Stimulated activated CD8-positive, alpha-beta memory T cell treated with anti-CD3 and anti-CD28 coated beads, Interleukin-12 subunit alpha, Interleukin-12 subunit beta, amount 100 ng/mL, for 1 hour (primary cell): Measurements from ENCODE around the gene PSMD1.

ENCODE experiments used
- DNase-seq: peaks from one replicate; pipeline ENCODE4 v3.0.0-alpha.2; 2020; ENCODE audit warnings: low read depth

PSMD1 gene

DNA sequence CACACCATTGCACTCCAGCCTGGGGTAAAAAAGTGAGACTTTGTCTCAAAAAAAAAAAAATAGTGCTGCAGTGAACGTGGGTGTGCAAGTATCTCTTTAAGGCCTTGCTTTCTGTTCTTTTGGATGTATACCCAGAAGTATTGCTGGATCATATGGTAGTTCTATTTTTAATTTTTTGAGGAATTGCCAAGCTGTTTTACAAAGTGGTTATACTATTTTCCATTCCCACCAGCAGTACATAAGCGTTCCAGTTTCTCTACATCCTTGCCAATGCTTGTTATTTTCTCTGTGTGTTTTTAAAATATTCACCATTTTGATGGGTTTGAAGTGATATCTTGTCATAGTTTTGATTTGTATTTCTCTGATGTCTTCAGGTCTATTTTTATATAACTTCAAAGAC is 154.8 kb downstream of the PSMD1 start:
- no peak for DNase-seq

DNA sequence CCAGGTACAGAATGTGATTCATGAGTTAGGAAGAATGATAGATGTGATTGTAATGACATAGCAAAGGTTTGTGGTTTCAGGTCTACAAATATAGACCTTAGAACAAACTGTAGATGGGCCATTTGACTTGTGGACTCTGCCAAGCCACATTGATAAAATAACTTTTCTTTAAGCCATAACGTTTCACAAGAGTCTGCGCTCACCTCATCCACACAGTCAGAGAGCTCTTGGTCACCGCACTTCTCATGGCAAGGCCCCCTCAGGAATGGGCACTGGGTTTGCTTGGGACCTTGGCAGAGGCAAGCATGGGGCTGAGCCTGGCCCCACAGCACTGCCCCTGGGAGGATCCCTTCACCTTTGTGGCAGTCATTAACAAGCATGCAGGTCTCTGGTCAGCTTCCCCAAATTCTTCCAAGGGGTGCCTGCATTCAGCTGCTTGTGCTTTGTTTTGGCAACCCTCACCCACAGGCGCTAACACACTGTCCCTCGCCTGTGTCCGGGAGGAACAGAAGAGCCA is 155.7 kb downstream of the PSMD1 start:
- DNase-seq, result no peak

DNA sequence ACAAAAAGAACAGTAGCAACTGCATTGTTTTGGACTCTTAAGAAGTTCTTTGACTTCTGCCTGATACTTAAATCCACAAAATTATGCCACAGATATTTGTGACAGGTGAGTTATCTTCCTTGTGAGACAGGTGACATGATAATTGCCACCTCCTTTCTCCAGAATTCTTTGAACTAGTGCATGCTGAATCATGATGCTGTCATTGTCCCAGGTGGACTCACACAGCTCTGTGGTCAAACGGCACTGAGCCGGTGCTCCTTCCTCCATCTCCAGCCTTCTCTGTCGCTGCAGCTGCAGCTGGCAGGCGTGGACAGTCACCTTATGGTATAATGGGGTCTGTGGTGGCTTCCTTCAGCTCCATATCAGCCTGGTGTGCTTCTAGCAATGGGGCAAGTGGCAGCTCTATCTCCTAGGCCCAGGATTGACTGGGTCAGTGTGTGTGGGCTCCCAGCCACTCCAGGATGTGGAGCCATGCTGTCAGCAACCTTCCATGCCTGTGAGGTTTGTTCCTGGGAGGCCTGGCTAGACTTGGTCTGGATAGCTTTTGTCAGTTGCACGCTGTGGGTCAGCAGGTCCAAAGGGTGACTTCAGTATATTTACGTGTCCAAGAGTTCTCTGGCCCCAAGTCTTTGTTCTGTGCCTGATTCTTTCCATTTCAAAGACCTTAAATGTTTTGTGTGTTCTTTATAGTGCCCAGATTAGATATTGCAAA is 157.4 kb downstream of the PSMD1 start:
- DNase-seq, result no peak

DNA sequence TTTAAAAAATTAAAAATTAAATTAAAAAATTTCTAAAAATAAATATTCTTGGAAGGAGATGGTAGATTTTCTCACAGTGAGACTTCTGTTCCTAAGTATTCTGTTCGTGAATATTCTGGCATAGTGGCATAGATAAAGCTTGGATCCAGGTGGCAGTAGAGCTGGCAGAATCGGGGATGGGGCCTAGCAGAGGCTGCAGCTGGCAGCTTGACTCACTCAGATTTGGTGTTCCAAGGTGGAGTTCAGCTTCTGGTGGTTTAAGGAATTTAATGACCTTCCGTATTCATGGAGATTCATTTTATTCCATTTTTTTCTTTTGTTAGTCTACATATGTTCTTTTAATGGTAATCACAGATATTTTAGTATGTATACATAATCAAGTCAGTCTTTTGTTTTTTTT is 161.7 kb downstream of the PSMD1 start:
- DNase-seq, result no peak

DNA sequence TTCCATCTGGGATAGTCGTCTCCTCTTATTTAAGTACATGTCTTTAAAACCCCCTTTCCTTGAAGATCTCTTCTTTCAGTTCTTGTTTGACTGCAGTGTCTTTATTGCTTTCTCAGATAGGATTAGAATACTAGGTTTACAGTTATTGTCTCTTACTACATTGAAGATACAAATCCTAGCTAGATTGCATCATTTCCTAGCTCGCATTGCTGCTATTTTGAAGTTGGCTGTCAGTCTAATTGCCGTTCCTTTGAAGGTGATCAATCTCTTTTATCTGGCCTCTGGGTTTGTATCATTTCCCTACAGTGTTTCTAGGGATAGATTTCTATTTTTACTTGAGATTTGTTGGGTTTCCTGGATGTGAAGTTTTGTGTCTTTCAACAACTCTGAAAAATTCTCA is 162.6 kb downstream of the PSMD1 start:
- DNase-seq, result no peak

DNA sequence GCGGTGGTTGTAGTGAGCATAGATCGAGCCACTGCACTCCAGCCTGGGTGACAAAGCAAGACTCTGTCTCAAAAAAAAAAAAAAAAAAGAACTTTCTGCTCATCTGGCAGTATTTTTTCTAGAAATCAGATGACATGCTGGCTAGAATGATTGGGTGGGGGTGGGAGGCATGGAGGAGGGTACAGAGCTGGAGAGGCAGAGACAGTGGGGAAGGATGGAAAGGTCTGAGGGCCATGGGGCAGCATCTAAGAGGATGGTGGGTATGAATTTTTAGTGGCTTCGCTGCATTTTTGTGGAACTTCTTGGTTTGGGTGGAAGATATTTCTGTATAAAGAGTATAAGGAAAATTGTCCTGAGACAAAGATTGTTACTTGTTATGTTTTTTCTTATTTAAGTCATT is 165.1 kb downstream of the PSMD1 start:
- DNase-seq, result no peak
